Endothelial cell (in vitro differentiated cells): ENCODE data around the gene CFP. TPM values are rescaled to one million over a fixed set of nuclear protein-coding genes. Genes with fewer than 3 reads are reported as not detected.

Experiments used
- DNase-seq: peaks from one replicate; pipeline ENCODE4 v3.0.0; 2021; ENCODE audit warnings: low spot score
- H3K27ac Mint-ChIP-seq: one replicate; pipeline ENCODE4 v1.8.0; 2021; ENCODE audit warnings: mixed read lengths, inconsistent platforms; ENCODE audit not compliant: unreplicated experiment
- H3K27me3 Mint-ChIP-seq: one replicate; pipeline ENCODE4 v1.8.0; 2021; ENCODE audit warnings: mild to moderate bottlenecking, moderate library complexity, mixed read lengths, inconsistent platforms; ENCODE audit not compliant: unreplicated experiment
- H3K36me3 Mint-ChIP-seq: one replicate; pipeline ENCODE4 v1.8.0; 2021; ENCODE audit warnings: mild to moderate bottlenecking, low read depth, mixed read lengths, inconsistent platforms; ENCODE audit not compliant: unreplicated experiment
- H3K4me1 Mint-ChIP-seq: one replicate; pipeline ENCODE4 v1.8.0; 2021; ENCODE audit warnings: mild to moderate bottlenecking, mixed read lengths, inconsistent platforms; ENCODE audit not compliant: unreplicated experiment
- H3K4me3 Mint-ChIP-seq: one replicate; pipeline ENCODE4 v1.8.0; 2021; ENCODE audit warnings: mild to moderate bottlenecking, mixed read lengths, inconsistent platforms; ENCODE audit not compliant: unreplicated experiment
- H3K9me3 Mint-ChIP-seq: one replicate; pipeline ENCODE4 v1.8.0; 2021; ENCODE audit warnings: mixed read lengths, inconsistent platforms; ENCODE audit not compliant: unreplicated experiment
- total RNA-seq: library from RNA; stranded (reverse); fragmentation: NEBNext Ultra II Directional; extraction: Animal tissue kit (Norgen Biotek cat#: 25700); gene quantifications from one replicate; pipeline ENCODE4 v1.2.1, GENCODE V29; 2021; ENCODE audit not compliant: unreplicated experiment
- TF ChIP-seq, protein P1 (sequence below): fragments of 200-600 bp; sonication (generic); IDR thresholded peaks from one replicate; pipeline ENCODE4 v1.5.0; 2021; ENCODE audit warnings: antibody characterized with exemption; ENCODE audit not compliant: unreplicated experiment

The CFP gene
- total RNA-seq, 1 donor from 2014 or later = 27.5 TPM

DNA sequence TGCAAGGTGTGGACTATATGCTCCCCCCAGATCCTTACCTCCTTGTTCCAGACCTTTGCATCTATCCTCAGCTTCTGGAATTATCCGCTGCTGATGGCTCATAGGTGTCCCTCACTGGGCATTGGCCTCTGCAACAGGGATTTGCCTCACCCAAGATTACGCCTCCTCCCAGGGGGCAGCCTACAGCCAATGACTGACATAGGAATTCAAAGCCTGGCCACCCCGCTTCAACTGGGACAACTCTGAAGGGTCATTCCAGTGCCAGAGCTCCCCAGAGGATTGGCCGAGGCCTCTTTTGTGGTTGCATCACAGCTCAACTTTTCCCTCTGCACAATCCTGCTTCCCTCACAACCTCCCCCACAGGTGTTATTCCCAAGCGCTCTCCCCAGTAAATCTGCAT, 15.1 kb downstream of the CFP start:
- Mint-ChIP-seq H3K27ac (no peak overlapping the region), H3K9me3 (no peaks in the 10 kb centered on the region), H3K4me1 (peaks cover 6% of the 10 kb centered on the region), H3K27me3 (peaks cover 9% of the 10 kb centered on the region), H3K4me3 (no peak overlapping the region), H3K36me3 (no peaks in the 10 kb centered on the region)
- DNase-seq = no peak
- TF ChIP-seq, protein P1, sequence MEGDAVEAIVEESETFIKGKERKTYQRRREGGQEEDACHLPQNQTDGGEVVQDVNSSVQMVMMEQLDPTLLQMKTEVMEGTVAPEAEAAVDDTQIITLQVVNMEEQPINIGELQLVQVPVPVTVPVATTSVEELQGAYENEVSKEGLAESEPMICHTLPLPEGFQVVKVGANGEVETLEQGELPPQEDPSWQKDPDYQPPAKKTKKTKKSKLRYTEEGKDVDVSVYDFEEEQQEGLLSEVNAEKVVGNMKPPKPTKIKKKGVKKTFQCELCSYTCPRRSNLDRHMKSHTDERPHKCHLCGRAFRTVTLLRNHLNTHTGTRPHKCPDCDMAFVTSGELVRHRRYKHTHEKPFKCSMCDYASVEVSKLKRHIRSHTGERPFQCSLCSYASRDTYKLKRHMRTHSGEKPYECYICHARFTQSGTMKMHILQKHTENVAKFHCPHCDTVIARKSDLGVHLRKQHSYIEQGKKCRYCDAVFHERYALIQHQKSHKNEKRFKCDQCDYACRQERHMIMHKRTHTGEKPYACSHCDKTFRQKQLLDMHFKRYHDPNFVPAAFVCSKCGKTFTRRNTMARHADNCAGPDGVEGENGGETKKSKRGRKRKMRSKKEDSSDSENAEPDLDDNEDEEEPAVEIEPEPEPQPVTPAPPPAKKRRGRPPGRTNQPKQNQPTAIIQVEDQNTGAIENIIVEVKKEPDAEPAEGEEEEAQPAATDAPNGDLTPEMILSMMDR = no peak

DNA sequence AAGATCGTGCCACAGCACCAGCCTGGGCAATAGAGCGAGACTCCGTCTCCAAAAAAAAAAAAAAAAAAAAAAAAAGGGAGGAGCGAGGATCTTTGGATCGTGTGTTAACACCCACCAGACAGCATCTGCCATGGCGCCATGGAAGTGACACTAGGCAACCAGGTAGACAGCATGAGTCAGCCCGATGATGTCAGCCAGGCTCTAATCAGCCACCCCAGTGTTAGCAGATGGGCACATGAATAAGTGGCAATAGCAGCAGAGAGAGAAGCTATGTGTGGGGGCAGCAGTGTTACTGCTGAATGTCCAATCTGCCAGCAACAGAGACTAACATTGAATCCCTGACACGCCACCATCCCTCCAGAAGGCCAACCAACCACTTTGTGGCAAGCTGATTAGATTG, 16.6 kb downstream of the CFP start:
- TF ChIP-seq, protein P1 = no peak
- Mint-ChIP-seq H3K27me3 (peaks cover 5% of the 10 kb centered on the region), H3K36me3 (no peaks in the 10 kb centered on the region), H3K9me3 (no peaks in the 10 kb centered on the region), H3K4me3 (no peak overlapping the region), H3K27ac (no peak overlapping the region), H3K4me1 (peaks cover 9% of the 10 kb centered on the region)
- DNase-seq = no peak

DNA sequence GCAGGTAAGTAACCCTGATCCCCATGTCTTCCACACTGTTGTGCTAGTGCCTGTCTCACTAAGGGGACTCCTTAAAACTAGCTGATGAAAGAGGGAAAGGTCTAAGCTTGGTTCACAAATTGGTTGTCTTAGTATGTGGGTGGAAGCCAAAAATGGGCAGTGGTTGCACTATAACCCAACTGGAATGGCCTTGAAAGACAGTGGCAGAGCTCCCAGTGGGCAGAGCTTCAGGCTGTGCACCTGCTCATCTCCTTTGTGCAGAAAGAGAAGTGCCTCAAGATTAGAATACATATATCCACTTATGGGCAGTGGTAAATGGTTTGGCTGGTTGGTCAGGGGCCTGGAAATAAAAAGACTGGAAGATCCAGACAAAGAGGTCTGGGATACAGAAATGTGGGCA, 17.3 kb downstream of the CFP start:
- Mint-ChIP-seq H3K27ac (no peak overlapping the region), H3K27me3 (peaks cover 2% of the 10 kb centered on the region), H3K4me1 (peaks cover 9% of the 10 kb centered on the region), H3K36me3 (no peaks in the 10 kb centered on the region), H3K4me3 (no peak overlapping the region), H3K9me3 (no peaks in the 10 kb centered on the region)
- TF ChIP-seq, protein P1 = no peak
- DNase-seq = no peak

DNA sequence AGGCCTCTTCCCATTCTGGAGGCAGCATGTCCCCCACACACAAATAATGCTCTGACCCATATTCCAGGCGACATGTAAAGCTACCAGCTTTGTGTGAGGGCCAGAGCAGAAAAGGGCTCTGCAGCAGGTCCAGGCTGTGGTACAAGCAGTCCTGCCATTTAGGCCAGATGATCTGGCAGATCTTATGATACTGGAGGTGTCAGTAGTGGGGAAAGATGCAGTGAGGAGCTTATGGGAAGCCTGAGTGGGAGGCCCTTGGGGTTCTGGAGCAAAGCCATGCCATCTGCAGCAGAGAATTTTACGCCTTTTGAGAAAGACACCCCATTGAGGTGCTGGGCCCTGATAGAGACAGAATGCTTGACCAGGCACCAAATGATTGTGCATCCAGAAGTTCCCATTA, 17.8 kb downstream of the CFP start:
- no peak overlapping the region for H3K27ac Mint-ChIP-seq
- H3K36me3 Mint-ChIP-seq = no peaks in the 10 kb centered on the region
- no peaks in the 10 kb centered on the region for H3K9me3 Mint-ChIP-seq
- H3K4me1 Mint-ChIP-seq = peaks cover 9% of the 10 kb centered on the region
- peaks cover 2% of the 10 kb centered on the region for H3K27me3 Mint-ChIP-seq
- DNase-seq = no peak
- no peak overlapping the region for H3K4me3 Mint-ChIP-seq
- TF ChIP-seq, protein P1 = no peak

DNA sequence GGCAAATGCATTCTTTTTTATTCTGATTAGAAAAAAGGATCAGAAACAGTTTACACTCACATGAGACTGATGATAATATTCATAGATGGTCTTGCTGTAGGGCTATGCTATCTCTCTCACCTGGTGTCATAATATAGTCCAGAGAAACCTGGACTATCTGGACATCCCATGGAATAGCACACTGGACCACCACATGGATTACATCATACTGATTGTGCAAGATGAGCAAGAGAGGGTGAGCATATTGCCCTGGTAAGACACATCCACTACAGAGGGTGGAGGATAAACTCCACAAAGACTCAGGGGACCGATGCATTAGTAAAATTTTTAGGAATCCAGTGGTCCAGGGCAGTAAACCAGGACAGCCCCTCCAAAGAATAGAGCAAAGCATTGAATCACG, 18.2 kb downstream of the CFP start:
- DNase-seq = no peak
- no peak overlapping the region for H3K27ac Mint-ChIP-seq
- no peaks in the 10 kb centered on the region for H3K9me3 Mint-ChIP-seq
- peaks cover 2% of the 10 kb centered on the region for H3K27me3 Mint-ChIP-seq
- peaks cover 9% of the 10 kb centered on the region for H3K4me1 Mint-ChIP-seq
- H3K36me3 Mint-ChIP-seq = no peaks in the 10 kb centered on the region
- no peak overlapping the region for H3K4me3 Mint-ChIP-seq
- TF ChIP-seq, protein P1 = no peak
